HepG2 (cell line): Measurements from ENCODE around the gene POLL. TPM values are rescaled to one million over a fixed set of nuclear protein-coding genes. Genes with fewer than 3 reads are reported as not detected.

Source experiments
- ATAC-seq: fragments of 200-7000 bp; cut with Tn5 transposase; 3 replicates; pipeline ENCODE4 v1.9.1; 2020; ENCODE audit warnings: mild to moderate bottlenecking, moderate library complexity
- BruUV-seq: library from RNA; stranded (reverse); fragments of 400-500 nt; replicated peaks from 2 replicates; lab custom pipeline; 2021; lab: Mats Ljungman, UMichigan
- CTCF ChIA-PET: fragments of 300-600 bp; formaldehyde crosslinking; extraction: SDS; loops from one replicate; lab custom pipeline; 2021; ENCODE audit warnings: low total read pairs, inconsistent platforms, low intra/inter-chr PET ratio; lab: Yijun Ruan, JAX
- POLR2A ChIA-PET: fragments of 350-600 bp; sonication (Branson Sonifier 250); formaldehyde crosslinking; loops from one replicate; lab custom pipeline; 2020; ENCODE audit warnings: antibody characterized with exemption, inconsistent platforms; lab: Yijun Ruan, JAX
- DNase-seq: peaks from one replicate; pipeline ENCODE4 v3.0.0-alpha.2; 2015; ENCODE audit warnings: low spot score
- FAIRE-seq: peaks from 3 replicates; lab custom pipeline; 2011; peaks lifted over from hg19 to GRCh38; lab: Jason Lieb, UNC
- H2AFZ ChIP-seq: one replicate; pipeline ENCODE4 v1.6.1; 2011; ENCODE audit warnings: low read length, inconsistent platforms
- H3K27ac ChIP-seq: fragments of 300-600 bp; 3 replicates; pipeline ENCODE4 v1.8.0; 2011; ENCODE audit warnings: mixed run types, mild to moderate bottlenecking, mixed read lengths, low read length, inconsistent platforms; ENCODE audit not compliant: insufficient read depth; ENCODE audit errors: extremely low read length
- H3K27me3 ChIP-seq, 2 experiments: fragments of 200-600 bp in 1 of 2; 2 replicates in 1 of 2; 3 replicates in 1 of 2; pipeline versions ENCODE4 v1.6.0 to v1.8.0; 2011; ENCODE audit warnings: low read length in 2 of 2, mild to moderate bottlenecking in 2 of 2, moderate library complexity in 2 of 2, inconsistent platforms in 1 of 2; ENCODE audit not compliant: insufficient read depth in 2 of 2, control insufficient read depth in 1 of 2
- H3K36me3 ChIP-seq, 2 experiments: fragments of 200-600 bp in 1 of 2; replicated peaks in 1 of 2; 2 replicates in 1 of 2; 3 replicates in 1 of 2; pipeline versions ENCODE4 v1.5.1 to v1.8.0; 2011; ENCODE audit warnings: low read length in 2 of 2, inconsistent platforms in 1 of 2; ENCODE audit not compliant: insufficient read depth in 2 of 2, control insufficient read depth in 1 of 2
- H3K4me1 ChIP-seq: 2 replicates; pipeline ENCODE4 v1.5.1; 2012; ENCODE audit warnings: low read length, inconsistent platforms; ENCODE audit not compliant: insufficient read depth
- H3K4me2 ChIP-seq: 2 replicates; pipeline ENCODE4 v1.6.0; 2011; ENCODE audit warnings: low read depth, low read length, inconsistent platforms
- H3K4me3 ChIP-seq, 3 experiments: fragments of 200-600 bp in 1 of 3; sonication (generic), shearing (Covaris generic) in 1 of 3; replicated peaks in 1 of 3; 2 replicates each; pipeline ENCODE4 v1.5.1; 2011 to 2016; ENCODE audit warnings: low read length in 3 of 3, inconsistent platforms in 2 of 3, low read depth in 2 of 3, mild to moderate bottlenecking in 2 of 3, control low read depth in 1 of 3, mixed read lengths in 1 of 3; ENCODE audit not compliant: insufficient read depth in 1 of 3
- H3K79me2 ChIP-seq: one replicate; pipeline ENCODE4 v1.6.1; 2011; ENCODE audit warnings: low read length, inconsistent platforms; ENCODE audit not compliant: insufficient read depth
- H3K9ac ChIP-seq: 2 replicates; pipeline ENCODE4 v1.6.0; 2011; ENCODE audit warnings: mild to moderate bottlenecking, low read depth, low read length, inconsistent platforms; ENCODE audit not compliant: insufficient read depth
- H3K9me3 ChIP-seq: 2 replicates; pipeline ENCODE4 v1.5.1; 2012; ENCODE audit warnings: mild to moderate bottlenecking, low read length
- H4K20me1 ChIP-seq: 2 replicates; pipeline ENCODE4 v1.6.0; 2011; ENCODE audit warnings: inconsistent platforms, mild to moderate bottlenecking, low read length, moderate library complexity; ENCODE audit not compliant: insufficient read depth
- ARNT2 ChIP-seq: sonication (generic); formaldehyde crosslinking; IDR thresholded peaks from 2 replicates; pipeline ENCODE4 v1.8.0; 2022; ENCODE audit warnings: mild to moderate bottlenecking, low read depth, missing genetic modification reagents, moderate library complexity
- ATRX ChIP-seq: sonication (generic); formaldehyde crosslinking; IDR thresholded peaks from 2 replicates; pipeline ENCODE4 v1.4.0; 2020; ENCODE audit warnings: missing genetic modification reagents, borderline replicate concordance
- ERF ChIP-seq: IDR thresholded peaks from 2 replicates; pipeline ENCODE4 v1.6.1; 2018; ENCODE audit warnings: missing biosample characterization, missing genetic modification reagents
- FOXO1 ChIP-seq: sonication (generic); formaldehyde crosslinking; IDR thresholded peaks from 2 replicates; pipeline ENCODE4 v1.4.0; 2020; ENCODE audit warnings: missing genetic modification reagents
- KDM6A ChIP-seq: IDR thresholded peaks from 2 replicates; pipeline ENCODE4 v1.6.1; 2016; ENCODE audit warnings: low read depth
- KLF15 ChIP-seq: sonication (generic); formaldehyde crosslinking; IDR thresholded peaks from 2 replicates; pipeline ENCODE4 v1.8.1; 2023; ENCODE audit warnings: borderline replicate concordance, mild to moderate bottlenecking, inconsistent platforms, missing genetic modification reagents, mixed read lengths
- LCORL ChIP-seq, 2 experiments: fragments of 450-650 bp in 1 of 2; sonication (generic) in 1 of 2; formaldehyde crosslinking in 1 of 2; IDR thresholded peaks; 2 replicates each; pipeline versions ENCODE4 v1.5.0 to v1.6.1; 2017 to 2020; ENCODE audit warnings: antibody characterized with exemption in 1 of 2, missing genetic modification reagents in 1 of 2
- MEIS2 ChIP-seq: sonication (generic); formaldehyde crosslinking; IDR thresholded peaks from 2 replicates; pipeline ENCODE4 v1.9.0; 2021; ENCODE audit warnings: mild to moderate bottlenecking, missing genetic modification reagents
- NFE2 ChIP-seq: sonication (generic); formaldehyde crosslinking; IDR thresholded peaks from 2 replicates; pipeline ENCODE4 v1.4.0; 2020; ENCODE audit warnings: missing genetic modification reagents
- PHB2 ChIP-seq: fragments of 450-650 bp; IDR thresholded peaks from 2 replicates; pipeline ENCODE4 v1.6.1; 2018; ENCODE audit not compliant: partially characterized antibody
- REL ChIP-seq: sonication (generic); formaldehyde crosslinking; conservative IDR thresholded peaks from 2 replicates; pipeline ENCODE4 v1.8.0; 2022; ENCODE audit warnings: mild to moderate bottlenecking, missing genetic modification reagents, moderate library complexity
- TEAD2 ChIP-seq: sonication (generic); formaldehyde crosslinking; IDR thresholded peaks from 2 replicates; pipeline ENCODE4 v1.9.0; 2021; ENCODE audit warnings: missing genetic modification reagents
- TOPORS ChIP-seq: sonication (generic); formaldehyde crosslinking; IDR thresholded peaks from 2 replicates; pipeline ENCODE4 v1.8.0; 2023; ENCODE audit warnings: mild to moderate bottlenecking, missing genetic modification reagents
- XBP1 ChIP-seq: sonication (generic); formaldehyde crosslinking; IDR thresholded peaks from 2 replicates; pipeline ENCODE4 v1.5.0; 2020; ENCODE audit warnings: missing genetic modification reagents
- ZNF138 ChIP-seq: sonication (generic); formaldehyde crosslinking; IDR thresholded peaks from 2 replicates; pipeline ENCODE4 v1.5.0; 2020; ENCODE audit warnings: mild to moderate bottlenecking, low read depth, missing genetic modification reagents
- ZNF207 ChIP-seq: fragments of 450-650 bp; IDR thresholded peaks from 2 replicates; pipeline ENCODE4 v1.6.1; 2016; ENCODE audit warnings: antibody characterized with exemption, borderline replicate concordance
- ZNF253 ChIP-seq: sonication (generic); formaldehyde crosslinking; IDR thresholded peaks from 2 replicates; pipeline ENCODE4 v1.8.0; 2022; ENCODE audit warnings: mild to moderate bottlenecking, missing genetic modification reagents, borderline replicate concordance
- ZNF713 ChIP-seq: sonication (generic); formaldehyde crosslinking; IDR thresholded peaks from 2 replicates; pipeline ENCODE4 v1.4.0; 2020; ENCODE audit warnings: mild to moderate bottlenecking, missing genetic modification reagents
- ZNF720 ChIP-seq: sonication (generic); formaldehyde crosslinking; IDR thresholded peaks from 2 replicates; pipeline ENCODE4 v1.4.0; 2020; ENCODE audit warnings: missing genetic modification reagents
- ZNF75D ChIP-seq: sonication (generic); formaldehyde crosslinking; IDR thresholded peaks from 2 replicates; pipeline ENCODE4 v1.8.1; 2023; ENCODE audit warnings: missing genetic modification reagents, mild to moderate bottlenecking, borderline replicate concordance
- WGBS: methylation state at CpG from one replicate; pipeline ENCODE4 v1.1.6; 2017; ENCODE audit warnings: low lambda C conversion rate; 5-methylcytosine and 5-hydroxymethylcytosine counted together
- in situ Hi-C: cut with HindIII; loops from 2 replicates; pipeline ENCODE4 v1.10.0; 2017; ENCODE audit warnings: low pct_unique_long_range_greater_than_20kb; ENCODE audit not compliant: extremely low pct_ligation_motif_present
- intact Hi-C: fragments of 100-400 bp; cut with micrococcal nuclease; formaldehyde crosslinking; loops from one replicate; pipeline ENCODE4 v1.10.0; 2022; ENCODE audit not compliant: unreplicated experiment
- polyA plus RNA-seq, 8 experiments: library from polyadenylated mRNA; depleted of rRNA in 3 of 8; stranded (reverse) in 7 of 8; unstranded in 1 of 8; fragments of >200 nt; fragmentation: Illumina TruSeq in 4 of 8; extraction: Trizol in 4 of 8; gene quantifications; 2 replicates each; pipeline versions ENCODE4 v1.2.1 to v1.2.3, GENCODE V29; 2011 to 2016; ENCODE audit warnings: low read depth in 4 of 8, missing spikeins in 1 of 8, mixed read lengths in 1 of 8; ENCODE audit not compliant: insufficient read depth in 1 of 8
- total RNA-seq, 5 experiments: library from RNA; depleted of rRNA; stranded (reverse); fragments of >200 nt; fragmentation: Illumina TruSeq; extraction: Trizol; gene quantifications; 2 replicates each; pipeline ENCODE4 v1.2.3, GENCODE V29; 2016; ENCODE audit warnings: low read depth in 1 of 5
- TF ChIP-seq, protein P1 (sequence below): sonication (generic); formaldehyde crosslinking; IDR thresholded peaks from 2 replicates; pipeline ENCODE4 v1.4.0; 2020; ENCODE audit warnings: missing genetic modification reagents
- TF ChIP-seq, protein P2 (sequence below): IDR thresholded peaks from 2 replicates; pipeline ENCODE4 v1.6.1; 2012; ENCODE audit warnings: inconsistent platforms
- TF ChIP-seq, protein P3 (sequence below): sonication (generic); formaldehyde crosslinking; IDR thresholded peaks from 2 replicates; pipeline ENCODE4 v1.8.0; 2022; ENCODE audit warnings: mild to moderate bottlenecking, missing genetic modification reagents, moderate library complexity

Gene POLL
- total and polyA plus RNA-seq, 2 of the 13 experiments (the other 11 are each of a cell fraction or from before 2014, with no cell fraction given) = 13.8 to 19.1 TPM

DNA sequence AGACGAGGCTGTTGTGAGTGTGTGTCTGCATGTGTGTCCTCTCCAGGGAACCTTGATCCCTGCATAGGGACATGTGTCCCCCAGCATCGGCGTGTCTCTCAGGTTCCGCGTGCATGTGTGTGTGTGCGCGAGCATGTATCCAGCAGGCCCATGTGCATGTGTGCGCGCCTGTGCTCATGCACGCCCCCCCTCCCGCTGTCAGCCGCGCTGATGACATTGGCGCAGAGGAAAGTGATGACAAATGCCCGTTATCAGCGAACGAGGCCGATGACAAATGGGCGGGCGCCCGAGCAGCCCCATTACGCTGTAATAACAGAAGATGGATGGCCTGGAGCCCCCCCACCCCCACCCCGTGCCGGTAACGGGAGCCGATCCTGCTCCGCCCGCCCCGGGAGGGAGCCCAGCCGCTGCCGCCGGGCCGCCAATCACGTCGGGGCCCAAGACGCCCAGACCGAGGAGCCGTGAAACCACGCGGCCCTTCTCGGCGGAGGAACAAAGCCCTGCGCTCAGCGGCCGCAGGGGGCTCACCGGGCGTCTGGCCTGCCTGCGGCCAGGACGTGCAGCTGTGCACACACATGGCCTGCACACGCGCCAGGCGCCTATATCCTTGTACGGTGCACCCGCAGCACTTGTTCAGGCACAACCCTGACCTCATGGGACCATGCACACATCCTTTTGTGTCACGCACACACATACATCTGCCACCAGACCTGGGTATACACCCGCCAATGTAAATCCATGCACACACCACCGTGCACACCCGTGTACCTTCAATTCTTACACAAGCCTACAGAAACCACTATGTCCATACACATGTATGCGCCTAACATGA, 21.5 kb downstream of the POLL start:
- Histone ChIP-seq H2AFZ (no peak overlapping the region), H3K27me3 (peaks cover 0 to 55% of the 10 kb centered on the region in 2 experiments; a peak in 4 of 5 replicates)
- CTCF ChIA-PET = no interaction called here
- TF ChIP-seq FOXO1 (CRISPR knock-in tag) (no peak), XBP1 (CRISPR knock-in tag) (no peak), ZNF75D (CRISPR knock-in tag) (no peak), ZNF720 (CRISPR knock-in tag) (no peak), LCORL (IDR thresholded peaks at IDR 0.05) (no peak), LCORL (CRISPR knock-in tag; IDR thresholded peaks at IDR 0.05) (no peak), ARNT2 (CRISPR knock-in tag) (no peak), TEAD2 (CRISPR knock-in tag) (no peak), ERF (no peak), ZNF253 (CRISPR knock-in tag) (no peak), ZNF138 (CRISPR knock-in tag) (no peak), ATRX (CRISPR knock-in tag) (no peak), REL (CRISPR knock-in tag) (0 out of 2 replicates have a peak, but pooled peaks have one; percentile 24), KDM6A (no peak), ZNF207 (no peak), PHB2 (no peak), KLF15 (CRISPR knock-in tag) (no peak), MEIS2 (peak; percentile 58; the same call in 1 of the 2 replicates), TOPORS (CRISPR knock-in tag) (no peak), ZNF713 (no peak), NFE2 (CRISPR knock-in tag) (no peak)
- TF ChIP-seq, protein P1, sequence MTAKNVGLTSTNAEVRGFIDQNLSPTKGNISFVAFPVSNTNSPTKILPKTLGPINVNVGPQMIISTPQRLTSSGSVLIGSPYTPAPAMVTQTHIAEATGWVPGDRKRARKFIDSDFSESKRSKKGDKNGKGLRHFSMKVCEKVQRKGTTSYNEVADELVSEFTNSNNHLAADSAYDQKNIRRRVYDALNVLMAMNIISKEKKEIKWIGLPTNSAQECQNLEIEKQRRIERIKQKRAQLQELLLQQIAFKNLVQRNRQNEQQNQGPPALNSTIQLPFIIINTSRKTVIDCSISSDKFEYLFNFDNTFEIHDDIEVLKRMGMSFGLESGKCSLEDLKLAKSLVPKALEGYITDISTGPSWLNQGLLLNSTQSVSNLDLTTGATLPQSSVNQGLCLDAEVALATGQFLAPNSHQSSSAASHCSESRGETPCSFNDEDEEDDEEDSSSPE (CRISPR knock-in tag) = no peak
- TF ChIP-seq, protein P2, sequence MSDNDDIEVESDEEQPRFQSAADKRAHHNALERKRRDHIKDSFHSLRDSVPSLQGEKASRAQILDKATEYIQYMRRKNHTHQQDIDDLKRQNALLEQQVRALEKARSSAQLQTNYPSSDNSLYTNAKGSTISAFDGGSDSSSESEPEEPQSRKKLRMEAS = peak; percentile 75
- TF ChIP-seq, protein P3, sequence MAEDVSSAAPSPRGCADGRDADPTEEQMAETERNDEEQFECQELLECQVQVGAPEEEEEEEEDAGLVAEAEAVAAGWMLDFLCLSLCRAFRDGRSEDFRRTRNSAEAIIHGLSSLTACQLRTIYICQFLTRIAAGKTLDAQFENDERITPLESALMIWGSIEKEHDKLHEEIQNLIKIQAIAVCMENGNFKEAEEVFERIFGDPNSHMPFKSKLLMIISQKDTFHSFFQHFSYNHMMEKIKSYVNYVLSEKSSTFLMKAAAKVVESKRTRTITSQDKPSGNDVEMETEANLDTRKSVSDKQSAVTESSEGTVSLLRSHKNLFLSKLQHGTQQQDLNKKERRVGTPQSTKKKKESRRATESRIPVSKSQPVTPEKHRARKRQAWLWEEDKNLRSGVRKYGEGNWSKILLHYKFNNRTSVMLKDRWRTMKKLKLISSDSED (CRISPR knock-in tag) = 0 out of 2 replicates have a peak, but pooled peaks have one; percentile 37

More for the DNA sequence above, 21.5 kb downstream of the POLL start:
- ATAC-seq = peak; percentile 46
- Histone ChIP-seq H3K4me2 (peak overlapping the region; percentile 86), H3K9me3 (no peaks in the 10 kb centered on the region), H3K4me1 (peaks cover 46% of the 10 kb centered on the region), H3K9ac (0 out of 2 replicates have a peak overlapping the region, but pooled peaks have one; percentile 6), H3K79me2 (no peaks in the 10 kb centered on the region), H3K27ac (no peak overlapping the region), H4K20me1 (no peaks in the 10 kb centered on the region), H3K36me3 (no peaks in the 10 kb centered on the region), H3K4me3 (peak overlapping the region; percentile 27 to 62 (median 33); a peak in 5 of 6 replicates)
- no peak for DNase-seq
- FAIRE-seq = no peak
- POLR2A ChIA-PET = no interaction called here
- intact Hi-C loops = loop anchor here (2.0 kb wide), 1 partner anchor 72 kb away; no protein-coding TSS in a partner anchor
- 34% methylated on average over 7 of the region's 59 CpGs for WGBS
- in situ Hi-C loops = loop anchor here (5.0 kb wide), 1 partner anchor 354 kb away; no protein-coding TSS in a partner anchor
- BruUV-seq = no TSS peak
